CD4-positive, alpha-beta T cell treated with Interleukin-6 for 4 hours (primary cell): ENCODE data around the gene EPB41L3.
"Not testable (repeated sequence)": the region's sequence is repeated elsewhere in the genome, so short reads cannot be mapped to it uniquely, and the experiment has no call there.

Experiments
- DNase-seq: peaks from one replicate; pipeline ENCODE4 v3.0.0-alpha.2; 2020; ENCODE audit warnings: mixed read lengths

The EPB41L3 gene

DNA sequence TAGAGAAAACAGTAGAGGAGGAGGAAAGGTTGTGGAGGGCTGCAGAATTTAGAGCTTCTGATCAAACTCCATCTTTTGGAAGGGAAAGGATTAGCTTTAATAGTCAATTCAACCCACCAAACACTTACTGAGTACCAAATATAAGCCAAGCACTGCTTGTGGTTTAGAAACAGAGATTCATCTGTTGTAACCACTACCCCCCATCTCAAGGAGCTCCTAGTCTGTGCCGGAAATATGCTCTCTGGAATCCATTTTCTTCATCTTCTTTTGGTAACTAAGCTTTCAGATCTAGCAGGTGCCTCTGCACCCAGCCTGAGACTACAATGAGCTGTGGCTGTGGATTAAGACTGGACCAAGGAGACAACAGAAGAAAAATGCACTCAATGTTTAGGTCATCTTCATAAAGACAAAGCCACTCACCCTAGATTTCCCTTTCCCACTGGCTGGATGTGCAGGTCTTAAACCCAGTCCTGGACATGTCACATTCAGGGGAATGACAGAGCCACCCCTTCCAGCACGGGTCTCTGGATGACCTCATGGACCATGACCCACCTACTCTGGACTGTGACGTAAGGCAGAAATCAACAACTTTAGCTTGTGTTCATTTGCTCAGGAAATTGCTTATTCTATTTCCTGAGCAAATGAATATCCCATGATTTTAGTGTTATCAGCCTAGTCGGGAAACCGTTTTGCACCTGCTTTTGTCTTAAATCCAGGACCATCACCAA lies 52.9 kb downstream of the EPB41L3 start:
- DNase-seq, result no peak

DNA sequence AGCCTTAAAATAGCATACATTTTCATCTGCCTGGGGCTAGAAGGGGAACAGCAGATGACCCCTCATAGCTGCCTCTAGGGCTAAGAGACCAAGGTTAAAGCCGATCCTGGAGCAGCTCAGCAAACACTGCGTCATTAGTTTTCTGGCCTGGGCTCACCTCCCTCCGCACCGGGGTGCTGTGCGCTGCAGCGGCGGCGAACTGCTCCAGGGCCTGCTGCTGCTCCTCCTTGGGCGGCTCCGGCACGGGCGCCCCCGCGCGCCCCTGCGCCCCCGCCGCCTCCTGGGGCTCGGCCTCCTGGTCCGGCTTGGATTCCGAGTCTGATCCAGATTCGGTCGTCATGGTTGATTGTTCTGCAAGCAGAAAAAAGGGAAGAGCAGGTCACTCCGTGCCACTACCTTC lies 55.0 kb downstream of the EPB41L3 start:
- DNase-seq, result no peak

DNA sequence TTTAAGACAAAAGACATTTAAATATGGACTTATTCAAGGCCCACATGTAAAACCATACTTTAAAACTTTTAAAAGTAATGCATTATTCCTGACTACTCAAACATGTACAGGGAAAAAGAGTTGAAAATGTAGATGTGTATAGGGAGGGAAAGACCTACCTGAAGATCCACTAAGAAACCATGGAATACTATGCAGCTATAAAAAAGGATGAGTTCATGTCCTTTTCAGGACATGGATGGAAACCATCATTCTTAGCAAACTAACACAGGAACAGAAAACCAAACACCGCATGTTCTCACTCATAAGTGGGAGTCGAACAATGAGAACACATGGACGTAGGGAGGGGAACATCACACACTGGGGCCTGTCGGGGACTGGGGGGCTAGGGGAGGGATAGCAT lies 55.8 kb downstream of the EPB41L3 start:
- DNase-seq, result not testable (repeated sequence)

DNA sequence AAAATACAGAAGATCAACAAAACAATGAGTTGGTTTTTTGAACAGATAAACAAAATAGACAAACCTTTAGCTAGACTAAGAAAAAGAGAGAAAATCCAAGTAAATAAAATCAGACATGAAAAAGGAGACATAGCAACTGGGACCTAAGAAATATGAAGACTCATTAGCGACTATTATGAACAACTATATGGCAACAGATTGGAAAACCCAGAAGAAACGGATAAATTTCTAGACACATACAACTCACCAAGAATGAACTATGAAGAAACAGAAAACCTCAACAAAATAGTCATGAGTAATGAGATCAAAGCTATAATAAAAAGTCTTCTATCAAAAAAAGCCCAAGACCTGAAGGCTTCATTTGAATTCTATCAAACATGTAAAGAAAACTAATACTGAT lies 59.3 kb downstream of the EPB41L3 start:
- DNase-seq, result no peak

DNA sequence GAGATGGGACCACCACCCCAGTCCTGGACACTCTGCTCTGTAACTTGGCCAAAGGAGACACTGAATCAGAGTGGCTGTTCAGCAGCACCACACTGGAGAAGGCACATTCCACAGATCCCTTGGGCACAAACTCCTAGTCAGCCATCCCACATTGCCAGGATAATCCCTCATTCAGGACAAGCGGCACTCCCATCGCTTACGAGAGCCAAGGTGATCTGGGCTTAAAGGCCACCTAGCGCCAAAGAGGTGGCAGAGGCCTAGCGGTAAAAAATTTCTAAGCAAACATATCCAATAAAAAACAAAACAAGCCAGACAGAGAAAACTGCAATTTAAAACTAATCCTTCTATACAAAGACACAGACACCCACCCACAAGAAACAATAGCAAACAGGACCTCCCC lies 62.2 kb downstream of the EPB41L3 start:
- no peak for DNase-seq

DNA sequence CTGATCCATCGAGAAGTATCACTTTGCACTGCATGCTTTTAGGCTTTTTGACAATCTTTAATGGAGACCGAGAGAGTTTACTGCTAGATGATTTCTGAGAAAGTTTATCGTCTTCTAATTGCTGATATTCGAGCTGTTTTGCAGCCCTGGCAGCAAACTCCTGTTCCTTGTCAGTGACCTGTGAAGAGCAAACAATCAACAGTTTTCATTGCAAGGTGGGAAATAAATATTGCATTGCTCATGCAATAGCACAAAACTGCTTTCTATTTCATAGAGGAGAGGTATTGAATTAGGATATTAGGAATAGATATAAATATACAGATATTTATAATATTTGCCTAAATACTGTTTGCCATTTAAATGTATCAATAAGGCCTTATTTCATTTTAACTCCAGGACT lies 65.5 kb downstream of the EPB41L3 start:
- no peak for DNase-seq

DNA sequence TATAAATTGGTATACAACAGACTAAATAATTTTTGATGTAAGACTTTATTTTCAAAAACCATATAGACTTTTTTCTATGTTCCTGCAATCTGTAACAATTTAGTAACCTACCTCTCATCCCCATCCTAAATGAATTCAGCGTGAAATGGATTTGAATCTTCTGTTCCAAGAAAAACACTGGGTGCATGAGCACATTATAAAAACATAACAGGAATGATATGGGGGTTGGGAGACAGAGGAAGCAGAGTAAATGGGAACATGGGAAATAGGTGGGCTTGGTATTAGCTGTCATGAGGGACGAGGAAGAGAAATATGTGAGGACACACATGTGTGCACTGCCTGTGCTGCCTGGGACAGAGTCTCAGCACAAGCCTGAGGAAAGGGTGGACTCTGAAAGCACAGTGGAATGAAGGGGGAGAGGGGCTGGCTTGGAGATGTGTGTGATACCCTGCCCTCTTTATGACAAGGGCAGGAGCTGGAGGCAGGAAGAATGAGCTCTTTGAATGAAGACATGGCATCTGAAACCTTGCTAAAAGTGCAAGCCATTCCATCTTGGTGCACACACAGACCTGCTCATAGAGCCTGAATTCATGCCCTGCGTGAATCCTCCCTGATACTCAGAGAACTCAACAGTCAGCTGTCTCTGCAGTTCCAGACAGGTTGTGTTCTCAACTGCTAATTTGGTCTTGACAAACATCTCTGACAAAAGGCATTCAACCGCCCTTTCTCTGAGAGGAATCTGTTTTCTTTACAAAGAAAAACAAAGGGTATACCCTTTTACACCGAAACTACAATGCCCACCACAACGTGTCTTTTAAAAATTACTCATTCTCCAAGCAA lies 66.6 kb downstream of the EPB41L3 start:
- no peak for DNase-seq

DNA sequence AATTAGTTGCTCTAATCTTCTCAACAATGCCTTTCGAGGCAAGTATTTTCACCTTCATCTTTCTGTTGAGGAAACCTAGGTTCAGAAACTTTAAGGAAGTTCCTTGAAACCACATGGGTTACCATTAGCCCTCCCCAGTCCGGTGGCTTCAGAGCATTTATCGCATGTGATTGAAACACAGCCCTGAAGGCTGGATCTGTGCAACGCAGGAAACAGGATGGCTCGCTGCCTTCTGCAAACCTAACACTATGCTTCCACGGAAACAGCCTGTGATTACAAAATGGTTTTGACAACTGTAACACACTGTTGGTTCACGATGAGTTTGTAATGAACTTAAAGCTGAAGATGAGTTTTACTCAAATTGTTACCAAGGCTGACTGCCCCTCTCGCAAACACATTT lies 68.5 kb downstream of the EPB41L3 start:
- no peak for DNase-seq

DNA sequence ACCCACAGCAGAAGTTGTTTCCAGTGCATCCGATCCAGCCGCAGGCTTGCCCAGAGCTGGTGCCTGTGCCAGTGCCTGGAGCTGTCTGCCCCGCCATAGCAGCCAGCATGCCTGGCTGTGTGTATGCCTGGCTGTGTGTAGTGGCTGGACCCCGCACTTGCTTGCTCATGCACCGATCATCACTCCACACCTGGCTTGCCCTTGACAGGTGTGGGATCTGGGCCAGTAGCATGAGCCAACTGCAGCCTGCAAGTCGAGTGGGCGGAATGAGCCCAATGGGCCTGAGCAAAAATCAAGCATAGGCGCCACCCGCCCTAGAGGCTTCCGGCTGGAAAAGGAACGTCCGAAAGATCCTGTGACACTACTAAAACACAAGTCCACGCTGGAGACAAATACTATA lies 74.5 kb downstream of the EPB41L3 start:
- DNase-seq, result no peak

DNA sequence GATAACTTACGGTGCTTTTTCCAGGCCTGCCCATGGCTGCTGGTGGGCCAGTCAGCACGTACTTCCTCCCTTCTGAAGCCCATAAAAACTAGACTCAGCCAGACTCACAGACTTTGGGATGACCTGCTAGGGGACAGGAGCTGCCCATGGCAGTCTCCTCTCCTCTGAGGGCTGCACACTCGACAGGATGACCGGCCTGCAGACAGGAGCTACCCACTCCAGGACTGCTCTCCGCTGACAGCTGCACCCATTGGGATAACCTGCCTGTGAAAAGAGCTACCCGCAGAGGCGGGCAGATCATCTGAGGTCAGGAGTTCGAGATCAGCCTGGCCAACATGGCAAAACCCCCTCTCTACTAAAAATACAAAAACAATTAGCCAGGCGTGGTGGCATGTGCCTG lies 75.4 kb downstream of the EPB41L3 start:
- no peak for DNase-seq

DNA sequence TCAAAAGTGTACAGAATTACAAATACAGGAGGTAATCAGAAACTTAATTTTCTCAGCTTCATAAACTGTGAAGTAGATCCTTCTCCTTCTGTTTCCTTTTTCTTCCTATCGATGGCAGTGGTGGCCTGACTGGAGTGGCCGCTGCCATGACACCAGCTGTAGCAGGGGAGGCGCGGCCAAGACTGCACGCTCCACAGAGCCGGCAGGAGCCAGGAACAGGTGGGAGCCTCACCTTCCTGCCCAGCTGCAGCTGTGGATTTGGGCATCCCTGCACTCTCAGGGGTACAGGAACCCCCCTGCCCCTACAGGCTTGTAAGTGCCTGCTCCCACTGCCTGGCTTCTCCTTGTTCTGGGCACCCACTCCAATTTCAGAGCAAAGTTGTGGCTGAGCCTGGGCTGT lies 76.1 kb downstream of the EPB41L3 start:
- no peak for DNase-seq

DNA sequence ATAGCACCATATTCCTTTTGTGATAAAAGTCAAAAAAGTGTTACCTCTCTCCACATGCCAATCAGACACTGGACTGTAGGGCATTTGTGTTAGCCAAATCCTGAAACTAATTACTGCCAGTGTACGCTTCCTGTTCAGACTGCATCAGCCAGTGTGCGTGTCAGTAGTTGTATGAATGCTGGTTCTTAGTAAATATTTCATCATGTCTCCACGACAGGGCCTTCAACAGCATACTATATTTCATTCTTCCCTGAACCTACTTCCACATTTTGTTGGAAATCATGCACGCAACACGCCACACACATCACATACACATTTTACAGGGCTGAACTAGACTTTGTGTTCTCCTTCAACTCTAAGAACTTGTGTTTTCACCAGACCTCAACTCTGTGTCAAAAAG lies 77.5 kb downstream of the EPB41L3 start:
- DNase-seq, result no peak

DNA sequence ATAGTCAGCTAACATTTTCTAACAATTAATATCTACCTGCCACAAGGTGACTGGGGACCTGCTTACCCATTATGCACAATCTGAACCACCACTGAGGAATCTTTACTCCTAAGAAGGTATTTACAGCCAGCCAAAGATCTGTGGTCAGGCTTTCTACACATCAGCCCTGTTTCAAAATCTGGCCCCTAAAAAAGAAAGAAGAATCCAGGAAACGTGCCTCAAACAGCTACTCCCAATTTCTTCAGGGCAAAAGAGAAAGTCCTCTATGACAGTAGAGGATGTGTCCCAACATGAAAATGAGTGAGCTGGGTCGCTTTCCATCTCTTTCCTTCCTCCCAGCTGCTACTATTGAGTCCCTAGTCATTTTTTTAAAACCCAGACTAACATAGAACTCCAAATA lies 79.5 kb downstream of the EPB41L3 start:
- no peak for DNase-seq

DNA sequence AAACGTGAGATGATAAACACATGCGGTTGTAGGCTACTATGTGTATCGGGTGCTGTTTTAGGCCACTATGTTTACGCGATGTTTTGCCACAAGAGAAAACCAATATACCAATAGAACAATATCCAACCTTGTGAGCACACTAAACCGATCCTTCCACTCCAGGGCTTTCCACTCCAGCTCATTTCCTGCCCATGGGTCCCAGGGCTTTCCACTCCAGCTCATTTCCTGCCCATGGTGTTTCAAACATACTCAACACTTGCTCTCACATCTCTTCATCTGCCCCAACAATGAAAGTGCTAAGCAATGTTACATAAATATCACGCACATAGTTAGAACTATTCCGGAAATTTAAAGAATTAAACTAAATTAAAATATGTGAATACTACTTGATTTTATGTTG lies 80.0 kb downstream of the EPB41L3 start:
- no peak for DNase-seq

DNA sequence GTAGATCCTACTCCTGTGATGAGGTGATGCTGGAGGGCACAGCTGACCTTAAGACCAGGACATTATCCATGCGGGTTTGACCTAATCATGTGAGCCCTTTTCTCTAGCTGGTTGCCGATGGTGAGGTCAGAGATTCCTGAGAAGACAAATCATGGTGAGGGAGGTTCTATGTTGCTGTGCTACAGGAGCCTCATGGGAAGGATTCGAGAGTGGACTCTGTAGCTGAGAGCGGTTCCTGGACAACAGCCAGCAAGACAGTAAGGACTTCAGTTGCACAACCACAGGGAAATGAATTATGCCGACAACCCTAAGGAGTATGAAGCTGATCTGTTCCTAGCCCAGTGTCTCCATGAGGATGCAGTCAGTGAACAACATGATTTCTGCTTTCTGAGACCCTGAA lies 80.4 kb downstream of the EPB41L3 start:
- DNase-seq, result no peak

DNA sequence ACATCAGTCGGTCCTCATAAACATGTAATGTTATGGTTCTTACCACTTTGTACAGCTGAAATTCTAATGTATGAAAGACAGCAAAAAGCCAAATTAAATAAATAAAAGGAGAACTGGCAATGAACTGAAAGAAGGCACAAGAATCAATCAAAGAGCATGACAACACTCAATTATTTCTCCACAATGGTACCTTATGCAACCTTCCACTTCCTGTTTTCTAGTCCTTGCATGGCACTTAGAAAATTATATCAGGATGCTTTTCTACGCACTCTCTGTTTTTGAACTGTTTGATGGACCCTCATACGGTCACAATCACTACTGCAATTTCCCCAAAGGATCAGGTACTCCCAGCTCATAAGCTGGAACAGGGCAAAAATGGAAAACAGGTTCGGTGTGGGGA lies 81.6 kb downstream of the EPB41L3 start:
- DNase-seq, result no peak

DNA sequence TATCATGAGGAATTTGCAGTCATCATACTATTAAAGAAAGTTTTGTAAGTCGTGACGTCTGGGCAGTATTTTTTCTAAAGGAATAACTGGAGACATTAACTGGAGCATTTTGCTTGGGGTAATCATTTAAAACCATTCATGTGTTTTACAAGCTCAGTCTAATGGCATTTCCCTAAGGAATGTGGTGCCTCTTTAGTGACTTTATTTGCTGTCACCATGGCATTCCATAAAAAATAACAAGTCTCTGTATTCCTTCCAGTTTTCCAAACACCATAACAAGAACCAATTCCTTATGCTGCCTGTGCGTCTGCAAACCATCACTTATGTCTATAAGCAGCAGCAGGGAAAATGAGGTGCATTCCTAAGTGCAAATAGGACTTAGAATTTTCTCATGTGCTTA lies 82.8 kb downstream of the EPB41L3 start:
- no peak for DNase-seq

DNA sequence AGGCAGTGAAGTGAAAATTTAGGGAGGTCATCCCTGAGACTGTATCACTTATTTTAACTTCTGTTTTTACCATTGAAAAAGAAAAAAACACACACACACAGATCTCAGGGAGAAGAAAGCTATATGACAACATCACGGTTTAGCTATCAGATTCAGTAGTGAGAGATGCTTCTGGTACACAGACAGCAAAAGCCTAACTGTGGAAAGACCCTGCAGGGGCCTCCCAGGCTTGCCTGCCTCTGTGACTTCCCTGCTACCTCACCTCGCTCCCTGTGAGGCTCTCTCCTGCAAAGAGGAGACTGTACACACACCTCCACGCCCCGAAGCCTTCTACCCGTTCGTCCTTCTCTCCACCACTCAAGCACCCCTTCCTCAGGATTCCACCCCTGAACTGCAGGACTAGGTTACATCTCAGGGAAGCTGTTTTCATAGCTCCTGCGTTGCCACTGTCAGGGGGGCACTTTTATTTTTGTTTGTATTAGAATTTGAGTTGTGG lies 86.3 kb downstream of the EPB41L3 start:
- no peak for DNase-seq

DNA sequence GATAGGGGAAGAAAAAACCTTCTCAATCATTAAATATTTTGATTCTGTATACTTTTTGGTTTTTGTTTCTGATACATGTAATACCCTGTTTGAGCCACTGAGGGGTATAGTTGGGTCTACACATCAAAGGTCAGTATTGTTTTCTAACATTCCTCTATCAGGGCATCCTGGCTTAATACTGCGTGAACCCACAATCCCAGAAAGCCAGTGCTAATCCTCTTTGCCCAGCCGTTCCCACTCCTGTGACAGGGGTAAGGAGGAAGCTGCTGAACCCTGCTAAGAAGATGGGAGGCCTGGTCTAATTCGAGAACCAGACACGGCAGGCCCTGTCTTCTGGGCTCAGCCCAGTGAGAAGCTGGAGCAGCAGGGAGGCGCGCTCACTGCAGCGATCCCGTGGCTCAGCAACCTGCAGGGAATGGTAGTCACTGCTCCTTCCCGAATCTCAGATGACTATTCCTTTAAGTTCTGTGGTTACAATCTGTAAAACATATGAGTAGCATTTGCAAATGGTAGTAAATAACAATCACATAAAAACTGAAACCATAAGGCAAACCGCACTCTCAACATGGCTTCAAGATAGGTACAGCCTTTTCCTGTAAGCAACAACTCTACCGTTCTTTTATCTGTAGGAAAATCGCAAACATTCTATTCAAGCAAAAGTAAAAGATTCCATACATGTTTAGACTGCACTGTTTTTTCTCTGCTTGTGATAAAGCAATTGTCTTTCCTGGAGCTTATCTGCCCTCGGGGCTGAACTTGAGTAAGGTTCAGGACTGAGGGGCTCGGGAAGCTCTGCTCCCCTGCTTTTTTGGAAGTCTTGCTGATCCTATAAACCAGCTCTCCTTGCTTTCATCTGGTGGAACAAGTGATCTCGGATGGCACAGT lies 87.0 kb downstream of the EPB41L3 start:
- DNase-seq, result peak; percentile 33

DNA sequence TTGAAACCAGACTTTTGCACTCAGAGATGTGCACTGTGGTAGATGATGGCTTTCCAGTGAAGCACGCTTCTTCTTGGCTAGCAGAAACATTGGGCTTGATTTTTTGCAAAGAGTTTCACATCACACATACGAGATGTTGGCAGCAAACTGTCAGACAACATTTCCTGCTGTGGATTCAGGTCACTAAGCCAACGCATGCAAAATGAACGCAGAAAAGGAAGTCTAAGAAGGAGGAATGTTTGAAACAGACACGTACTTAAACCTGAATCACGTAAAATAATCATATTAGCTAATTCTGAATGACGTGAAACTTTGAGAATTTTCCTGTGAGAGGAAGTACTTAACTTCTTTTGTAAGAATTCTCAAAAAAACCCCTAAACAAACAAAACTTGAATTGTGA lies 88.1 kb downstream of the EPB41L3 start:
- DNase-seq, result peak; percentile 17

DNA sequence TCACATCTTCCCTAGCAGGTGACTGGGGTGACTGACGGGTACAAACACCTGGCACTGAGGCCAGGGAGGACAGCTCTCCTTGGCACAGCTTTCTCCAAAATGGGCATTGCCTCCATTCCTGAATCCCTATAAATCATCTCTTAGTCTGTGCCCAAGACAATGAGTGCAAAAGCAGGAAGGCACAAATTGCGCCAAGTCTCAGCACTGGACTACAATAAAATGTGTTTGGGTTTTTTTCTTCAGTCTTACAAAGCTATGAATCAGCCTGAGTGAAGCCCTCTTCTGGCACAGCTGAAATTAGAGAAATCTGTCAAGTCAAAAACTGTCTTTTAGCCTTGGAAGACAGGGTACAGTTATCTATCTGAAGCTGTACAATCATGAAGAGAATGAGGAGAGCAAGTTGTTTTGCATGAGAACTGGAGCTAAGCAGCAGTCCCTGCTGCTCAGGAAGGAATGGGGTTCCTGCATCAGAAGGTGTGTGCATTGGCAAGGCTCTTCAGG lies 90.8 kb downstream of the EPB41L3 start:
- no peak for DNase-seq

DNA sequence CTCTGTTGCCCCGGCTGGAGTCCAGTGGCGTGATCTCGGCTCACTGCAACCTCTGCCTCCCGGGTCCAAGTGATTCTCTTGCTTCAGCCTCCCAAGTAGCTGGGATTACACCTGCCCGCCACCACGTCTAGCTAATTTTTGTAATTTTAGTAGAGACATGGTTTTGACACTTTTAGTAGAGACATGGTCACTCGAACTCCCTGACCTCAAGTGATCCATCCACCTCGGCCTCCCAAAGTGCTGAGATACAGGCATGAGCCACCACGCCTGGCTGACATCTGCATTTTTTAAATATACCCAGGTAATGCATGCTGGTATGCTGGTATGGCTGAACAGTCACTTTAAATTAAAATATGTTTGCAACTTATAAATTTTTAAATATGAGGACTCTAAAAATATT lies 91.9 kb downstream of the EPB41L3 start:
- no peak for DNase-seq

DNA sequence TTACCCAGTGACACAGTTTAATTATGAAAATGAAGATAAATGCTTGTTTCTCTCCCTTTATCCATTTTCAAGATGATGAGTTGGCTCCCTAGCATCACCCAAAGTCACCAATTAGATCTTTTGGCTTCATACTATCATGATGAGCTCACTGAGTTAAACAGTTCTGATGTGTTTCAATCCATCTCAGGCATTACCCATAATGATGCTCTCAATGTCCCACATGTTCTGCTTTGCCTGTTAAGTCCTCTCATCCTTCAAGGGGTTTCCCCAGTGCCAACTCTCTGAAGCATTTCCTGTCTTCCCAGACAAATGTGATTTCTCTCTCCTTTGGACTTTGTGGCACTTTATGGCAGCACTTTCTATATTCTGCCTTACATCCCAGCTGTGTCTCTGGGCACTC lies 92.6 kb downstream of the EPB41L3 start:
- no peak for DNase-seq
